Tibial nerve (tissue), 3 donors: ENCODE measurements around the gene CDKN2AIPNL.
"Not testable (repeated sequence)": the region's sequence is repeated elsewhere in the genome, so short reads cannot be mapped to it uniquely, and the experiment has no call there.

Experiments used
- CTCF ChIP-seq, 5 experiments: fragments of 200-600 bp in 3 of 5; fragments of 450-650 bp in 2 of 5; sonication (generic) in 3 of 5; IDR thresholded peaks; one replicate each; pipeline ENCODE4 v1.5.1; 2016 to 2019; ENCODE audit warnings: antibody characterized with exemption in 5 of 5, mild to moderate bottlenecking in 3 of 5, moderate library complexity in 2 of 5
- POLR2A ChIP-seq, 2 donors: fragments of 450-650 bp; IDR thresholded peaks; one replicate each; pipeline ENCODE4 v1.6.1; 2017; ENCODE audit warnings: antibody characterized with exemption in 2 of 2, mild to moderate bottlenecking in 2 of 2, moderate library complexity in 2 of 2

- TF ChIP-seq CTCF, POLR2A (IDR thresholded peaks at IDR 0.05): not testable (repeated sequence)
These were observed 38.0 kb downstream of the CDKN2AIPNL start for GRCh38 chr5:134373633-134374032.
